ENCODE results near the gene LMCD1. TPM values are rescaled to one million over a fixed set of nuclear protein-coding genes. Genes with fewer than 3 reads are reported as not detected.

The LMCD1 gene
- total and polyA plus RNA-seq, 2 of the 8 experiments (the other 6 are each of a cell fraction or from before 2014, with no cell fraction given): 12.3 to 26.5 TPM

GRCh38 chr3:8501371-8502131 lies at the start of gene LMCD1 (continued):
- peak; percentile 98 for TF ChIP-seq MAX (IDR thresholded peaks at IDR 0.05)
- peak; percentile 32; the same call in 1 of the 2 replicates for TF ChIP-seq SP2 (IDR thresholded peaks at IDR 0.05; ENCODE audit: low read length)
- no peak for TF ChIP-seq CBX5 (IDR thresholded peaks at IDR 0.05; ENCODE audit: low read depth, low read length)
- 0 out of 2 replicates have a peak, but pooled peaks have one; percentile 41 for TF ChIP-seq TCF12 (IDR thresholded peaks at IDR 0.05; ENCODE audit: low read depth, low read length)
- TF ChIP-seq RNF2 (IDR thresholded peaks at IDR 0.05; ENCODE audit: borderline replicate concordance, low read depth, low read length, missing control alignments, poor library complexity, severe bottlenecking): peak; percentile 67
- peak; percentile 53; the same call in 1 of the 2 replicates for TF ChIP-seq TAF1 (IDR thresholded peaks at IDR 0.05; ENCODE audit: low read depth, low read length)
- peak; percentile 91 for TF ChIP-seq SP1 (IDR thresholded peaks at IDR 0.05; ENCODE audit: low read depth, low read length)
- TF ChIP-seq KDM4A (IDR thresholded peaks at IDR 0.05; ENCODE audit: low read depth, low read length, severe bottlenecking): peak; percentile 5
- TF ChIP-seq CREB1 (IDR thresholded peaks at IDR 0.05): peak; percentile 90
- no peak for TF ChIP-seq SIRT6 (IDR thresholded peaks at IDR 0.05; ENCODE audit: low read length)
- TF ChIP-seq RXRA (IDR thresholded peaks at IDR 0.05; ENCODE audit: insufficient read depth, low read depth, low read length): no peak
- no peak for TF ChIP-seq GABPA (IDR thresholded peaks at IDR 0.05; ENCODE audit: borderline replicate concordance, insufficient read depth, low read length)
- TF ChIP-seq SIX5 (IDR thresholded peaks at IDR 0.05; ENCODE audit: low read depth, low read length): no peak
- no peak for TF ChIP-seq JUN (IDR thresholded peaks at IDR 0.05; ENCODE audit: low read depth, low read length)
- peak; percentile 42; the same call in 1 of the 2 replicates for TF ChIP-seq TBP (IDR thresholded peaks at IDR 0.05; ENCODE audit: low read depth, low read length)
- peak; percentile 22; the same call in 1 of the 2 replicates for TF ChIP-seq EGR1 (IDR thresholded peaks at IDR 0.05; ENCODE audit: borderline replicate concordance, low read depth, low read length)
- 0 out of 2 replicates have a peak, but pooled peaks have one; percentile 35 for TF ChIP-seq PHF8 (conservative IDR thresholded peaks at IDR 0.05; ENCODE audit: low read depth, low read length)
- TF ChIP-seq USF2 (IDR thresholded peaks at IDR 0.05; ENCODE audit: low read length): no peak
- TF ChIP-seq NRF1 (IDR thresholded peaks at IDR 0.05; ENCODE audit: low read depth, low read length): no peak
- no peak for TF ChIP-seq CHD1 (IDR thresholded peaks at IDR 0.05; ENCODE audit: low read depth, low read length)
- no peak for TF ChIP-seq KDM5A (IDR thresholded peaks at IDR 0.05; ENCODE audit: low read length)
- TF ChIP-seq ATF3 (IDR thresholded peaks at IDR 0.05; ENCODE audit: insufficient read depth, low read depth, low read length): no peak
- TF ChIP-seq RBBP5 (IDR thresholded peaks at IDR 0.05; ENCODE audit: borderline replicate concordance, low read depth, low read length): peak; percentile 63; the same call in 1 of the 2 replicates

Measured in H1 (cell line).